ES-I3 (cell line): ENCODE data around the gene PPP2R5C.

Source experiments
- H3K36me3 ChIP-seq: 2 replicates; pipeline ENCODE4 v1.6.1; 2013; ENCODE audit warnings: mild to moderate bottlenecking, low read length, control low read depth, moderate library complexity; ENCODE audit not compliant: insufficient read depth
- H3K4me1 ChIP-seq: 2 replicates; pipeline ENCODE4 v1.6.1; 2013; ENCODE audit warnings: mild to moderate bottlenecking, control low read depth, low read length; ENCODE audit not compliant: insufficient read depth
- H3K9ac ChIP-seq: 2 replicates; pipeline ENCODE4 v1.6.1; 2013; ENCODE audit warnings: low read depth, mild to moderate bottlenecking, low read length, moderate library complexity
- H3K9me3 ChIP-seq: 2 replicates; pipeline ENCODE4 v1.6.1; 2013; ENCODE audit warnings: mild to moderate bottlenecking, low read length, moderate library complexity; ENCODE audit not compliant: control insufficient read depth, insufficient read depth

Gene PPP2R5C

DNA sequence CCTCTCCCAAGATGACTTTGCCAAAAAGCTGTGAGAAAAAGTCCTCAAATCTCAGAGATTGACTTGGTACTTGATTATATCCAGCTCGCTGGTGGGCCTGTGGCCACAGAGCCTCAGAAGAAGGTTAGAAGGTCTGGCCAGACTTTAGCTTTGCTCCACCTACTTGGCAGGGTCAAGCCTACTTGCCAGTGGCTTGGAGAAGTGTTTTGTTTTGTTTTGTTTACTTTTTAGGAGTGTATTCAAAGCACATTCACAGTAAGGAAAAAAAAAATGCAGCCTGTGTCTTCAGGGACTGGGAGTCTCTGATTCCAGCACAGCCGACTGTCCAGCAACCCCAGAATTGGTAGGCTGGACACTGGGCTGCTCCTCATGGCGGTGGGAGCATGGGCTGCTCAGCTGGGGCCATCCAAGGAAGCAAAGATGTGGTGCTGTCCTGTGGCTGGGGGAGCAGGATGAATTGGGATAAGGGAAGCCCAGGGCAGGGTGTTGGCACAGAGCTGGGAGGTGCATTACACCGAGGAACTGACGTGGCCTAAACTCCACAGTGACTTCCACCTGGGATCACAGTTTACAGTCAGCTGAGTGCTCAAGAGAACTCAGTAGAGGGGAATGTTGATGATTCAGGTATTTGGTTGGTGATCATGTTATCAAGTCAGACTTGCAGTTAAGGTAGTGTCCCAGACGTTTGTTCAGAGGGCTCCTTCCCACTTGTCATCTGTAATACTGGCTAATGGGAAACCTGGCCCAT, 73.5 kb downstream of the PPP2R5C start:
- Histone ChIP-seq H3K4me1 (no peaks in the 10 kb centered on the region), H3K36me3 (no peaks in the 10 kb centered on the region), H3K9ac (no peak overlapping the region), H3K9me3 (no peaks in the 10 kb centered on the region)

DNA sequence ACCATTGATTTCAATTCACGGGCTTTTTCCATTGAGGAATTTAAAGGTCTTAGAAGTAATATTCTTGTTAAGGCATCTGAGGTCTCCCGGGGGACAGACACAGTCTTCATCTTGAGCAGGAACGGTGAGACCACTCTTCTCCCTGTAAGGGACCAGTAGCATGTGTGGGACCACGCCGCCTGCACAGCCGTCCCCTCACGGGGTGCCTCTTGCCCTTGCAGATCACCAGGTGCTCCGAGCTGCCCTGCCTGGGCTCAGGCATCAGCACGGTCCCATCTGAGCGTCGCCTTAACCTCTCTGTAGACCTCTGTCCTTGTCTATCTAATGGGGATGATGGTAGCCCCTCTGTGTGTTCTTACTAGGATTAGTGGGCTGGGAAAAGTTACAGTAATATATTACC, 74.1 kb downstream of the PPP2R5C start:
- Histone ChIP-seq H3K9ac (no peak overlapping the region), H3K4me1 (no peaks in the 10 kb centered on the region), H3K36me3 (no peaks in the 10 kb centered on the region), H3K9me3 (no peaks in the 10 kb centered on the region)

DNA sequence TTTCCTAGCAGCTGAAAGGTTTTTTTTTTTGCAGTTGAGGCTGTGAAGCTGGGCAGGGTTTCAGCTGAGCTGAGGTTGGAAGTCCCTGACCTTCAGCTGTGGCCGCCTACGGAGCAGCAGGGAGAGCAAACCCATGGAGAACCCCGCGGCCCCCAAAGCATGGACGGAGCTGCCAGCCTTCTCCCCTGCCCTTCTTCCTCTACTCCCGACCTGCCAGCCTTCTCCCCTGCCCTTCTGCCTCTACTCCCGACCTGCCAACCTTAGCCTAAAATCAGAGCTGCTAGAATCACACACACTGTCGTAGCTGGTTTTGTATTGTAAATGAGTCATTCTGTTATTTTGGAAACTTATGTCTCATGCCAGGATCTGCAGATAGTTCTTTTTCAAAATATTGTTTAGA, 74.6 kb downstream of the PPP2R5C start:
- H3K36me3 ChIP-seq = no peaks in the 10 kb centered on the region
- H3K9me3 ChIP-seq = no peaks in the 10 kb centered on the region
- no peaks in the 10 kb centered on the region for H3K4me1 ChIP-seq
- no peak overlapping the region for H3K9ac ChIP-seq

DNA sequence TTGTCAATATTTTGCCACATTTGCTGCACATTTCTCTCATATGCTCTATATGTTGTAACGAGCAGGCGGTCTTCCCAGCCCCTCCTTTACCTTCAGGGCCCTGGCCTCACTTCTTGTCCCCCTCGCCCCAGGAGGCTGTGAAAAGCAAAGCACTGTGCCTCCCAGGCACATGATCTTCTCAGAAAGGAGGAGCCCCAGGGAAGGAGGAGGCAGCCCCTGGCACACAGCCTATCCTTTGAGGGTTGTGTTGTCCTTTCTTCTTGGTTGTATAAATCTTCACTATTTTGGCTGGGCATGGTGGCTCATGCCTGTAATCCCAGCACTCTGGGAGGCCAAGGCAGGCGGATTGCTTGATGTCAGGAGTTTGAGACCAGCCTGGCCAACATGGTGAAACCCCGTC, 77.0 kb downstream of the PPP2R5C start:
- no peaks in the 10 kb centered on the region for H3K9me3 ChIP-seq
- H3K36me3 ChIP-seq = no peaks in the 10 kb centered on the region
- H3K4me1 ChIP-seq = no peaks in the 10 kb centered on the region
- no peak overlapping the region for H3K9ac ChIP-seq

DNA sequence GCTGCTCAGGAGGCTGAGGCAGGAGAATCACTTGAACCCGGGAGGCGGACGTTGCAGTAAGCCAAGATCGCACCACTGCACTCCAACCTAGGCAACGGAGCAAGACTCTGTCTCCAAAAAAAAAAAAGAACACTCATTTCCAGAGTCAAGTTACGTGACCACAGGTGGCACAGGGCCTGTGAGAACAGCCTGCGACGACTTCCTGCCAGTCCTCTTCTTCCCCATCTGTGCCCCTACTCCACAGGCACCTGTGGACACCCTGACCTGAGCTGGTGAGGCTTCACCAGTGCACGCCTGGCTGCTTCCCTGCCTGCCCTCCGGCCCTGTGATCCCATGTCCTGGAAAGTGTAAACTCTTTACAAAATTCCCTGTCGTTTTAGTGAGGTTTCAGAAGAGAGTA, 77.7 kb downstream of the PPP2R5C start:
- Histone ChIP-seq H3K9ac (no peak overlapping the region), H3K36me3 (no peaks in the 10 kb centered on the region), H3K4me1 (no peaks in the 10 kb centered on the region), H3K9me3 (no peaks in the 10 kb centered on the region)

DNA sequence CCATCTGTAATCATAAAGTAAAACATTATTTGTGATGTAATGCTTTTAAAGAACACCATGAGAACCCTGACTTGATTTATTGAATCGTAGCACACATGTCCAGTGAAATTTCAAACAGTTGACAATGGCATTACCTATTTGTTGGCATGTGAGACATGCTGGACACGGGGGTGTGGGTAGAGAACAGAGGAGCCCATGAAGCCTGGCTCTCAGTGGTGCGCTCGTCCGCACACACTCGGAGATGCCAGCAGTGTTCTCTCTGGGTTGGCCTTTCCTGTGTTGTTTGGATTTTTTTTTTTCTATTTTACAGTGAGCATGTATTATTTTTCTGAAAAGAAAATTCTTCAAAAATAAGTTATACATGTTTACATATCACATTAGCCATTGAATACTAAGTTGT, 78.2 kb downstream of the PPP2R5C start:
- Histone ChIP-seq H3K9ac (no peak overlapping the region), H3K4me1 (no peaks in the 10 kb centered on the region), H3K9me3 (no peaks in the 10 kb centered on the region), H3K36me3 (no peaks in the 10 kb centered on the region)

DNA sequence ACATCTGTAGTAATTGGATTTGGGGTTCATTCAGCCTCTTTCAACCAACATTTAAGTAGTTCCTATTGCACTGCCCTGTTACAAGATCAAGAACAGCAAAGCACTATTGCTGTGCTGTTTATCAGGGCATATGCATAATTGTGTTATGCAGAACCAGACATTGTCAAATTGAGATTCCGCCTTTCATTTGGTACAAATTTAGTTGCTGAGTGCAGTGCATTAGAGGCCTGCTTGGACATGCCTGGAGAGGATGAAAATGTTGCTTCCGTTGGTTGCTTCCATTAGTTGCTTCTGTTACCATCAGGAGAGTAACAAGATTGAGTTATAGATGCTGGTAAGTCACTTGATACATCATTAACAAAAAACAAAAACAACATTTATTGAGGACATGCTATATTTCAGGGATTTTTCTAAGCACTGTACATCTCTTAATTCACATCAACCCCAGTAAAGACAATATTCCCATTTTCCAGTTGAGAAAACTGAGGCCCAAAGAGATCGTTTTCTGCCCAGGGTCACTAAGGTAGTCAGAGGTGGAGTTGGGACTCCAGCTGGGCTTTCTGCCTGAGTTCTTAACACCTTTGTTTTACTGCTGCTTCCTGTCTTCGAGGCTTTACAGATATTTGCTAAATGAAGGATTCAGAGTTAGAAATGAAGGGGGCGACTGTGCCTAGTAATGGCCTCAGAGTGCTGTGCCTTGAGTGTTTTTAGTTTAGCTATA, 79.3 kb downstream of the PPP2R5C start:
- H3K9ac ChIP-seq = no peak overlapping the region
- no peaks in the 10 kb centered on the region for H3K36me3 ChIP-seq
- no peaks in the 10 kb centered on the region for H3K9me3 ChIP-seq
- H3K4me1 ChIP-seq = peaks cover 2% of the 10 kb centered on the region; the same call in 1 of the 2 replicates

DNA sequence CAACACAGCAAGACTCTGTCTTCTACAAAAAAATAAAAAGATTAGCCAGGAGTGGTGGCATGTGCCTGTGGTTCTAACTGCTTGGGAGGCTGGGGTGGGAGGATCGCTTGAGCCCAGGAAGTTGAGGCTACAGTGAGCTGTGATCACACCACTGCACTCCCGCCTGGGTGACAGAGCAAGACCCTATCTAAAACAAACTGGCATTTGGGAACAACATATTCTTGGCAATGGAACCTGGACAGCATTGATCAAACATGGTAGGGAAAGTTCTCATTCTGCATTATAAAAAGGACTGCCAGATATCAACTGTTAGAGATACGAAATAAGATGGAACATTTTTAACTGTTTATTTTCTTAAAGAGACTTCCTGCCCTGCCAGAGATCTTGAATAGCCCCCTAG, 81.5 kb downstream of the PPP2R5C start:
- H3K9me3 ChIP-seq = no peaks in the 10 kb centered on the region
- H3K9ac ChIP-seq = no peak overlapping the region
- no peaks in the 10 kb centered on the region for H3K36me3 ChIP-seq
- H3K4me1 ChIP-seq = peaks cover 3% of the 10 kb centered on the region; the same call in 1 of the 2 replicates

DNA sequence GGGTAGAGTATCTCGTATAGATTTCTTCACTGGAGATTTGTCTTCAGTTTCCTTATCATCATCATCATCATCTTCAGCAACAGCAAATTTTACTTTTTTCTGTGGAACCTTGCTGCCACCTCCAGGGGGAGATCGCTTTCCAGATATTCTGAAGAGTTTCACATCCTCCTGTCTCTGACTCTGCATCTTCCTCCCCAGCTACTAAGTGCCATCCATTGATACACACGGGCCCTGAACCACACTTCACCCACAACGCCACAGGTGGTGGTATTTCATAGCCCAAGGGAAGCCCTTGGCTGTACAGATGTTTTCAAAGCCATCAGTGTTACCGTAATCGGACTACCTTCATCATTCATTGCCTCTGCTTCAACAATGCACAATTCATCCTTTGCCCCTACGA, 82.2 kb downstream of the PPP2R5C start:
- H3K9me3 ChIP-seq = no peaks in the 10 kb centered on the region
- peaks cover 3% of the 10 kb centered on the region; the same call in 1 of the 2 replicates for H3K4me1 ChIP-seq
- H3K36me3 ChIP-seq = no peaks in the 10 kb centered on the region
- no peak overlapping the region for H3K9ac ChIP-seq

DNA sequence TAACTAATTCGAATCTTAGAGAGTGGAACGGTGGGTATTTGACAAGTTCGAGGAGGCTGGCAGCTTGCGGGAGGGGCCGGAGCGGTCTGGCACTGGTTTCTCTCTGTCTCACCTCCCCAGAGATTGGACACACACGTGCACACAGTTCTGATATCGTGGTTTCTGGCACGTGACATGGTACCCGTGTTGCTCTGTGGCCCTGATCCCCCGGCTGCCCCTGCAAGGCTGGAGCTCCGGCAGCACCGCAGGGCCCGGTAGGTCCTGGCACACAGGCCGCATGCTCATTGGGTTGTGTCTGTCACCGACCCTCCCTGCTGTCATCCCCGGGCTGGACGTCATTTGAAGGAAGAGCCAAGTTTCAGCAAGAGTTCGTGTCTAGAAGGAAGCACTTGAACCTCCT, 82.7 kb downstream of the PPP2R5C start:
- H3K4me1 ChIP-seq = peaks cover 3% of the 10 kb centered on the region; the same call in 1 of the 2 replicates
- H3K36me3 ChIP-seq = no peaks in the 10 kb centered on the region
- H3K9me3 ChIP-seq = no peaks in the 10 kb centered on the region
- no peak overlapping the region for H3K9ac ChIP-seq

DNA sequence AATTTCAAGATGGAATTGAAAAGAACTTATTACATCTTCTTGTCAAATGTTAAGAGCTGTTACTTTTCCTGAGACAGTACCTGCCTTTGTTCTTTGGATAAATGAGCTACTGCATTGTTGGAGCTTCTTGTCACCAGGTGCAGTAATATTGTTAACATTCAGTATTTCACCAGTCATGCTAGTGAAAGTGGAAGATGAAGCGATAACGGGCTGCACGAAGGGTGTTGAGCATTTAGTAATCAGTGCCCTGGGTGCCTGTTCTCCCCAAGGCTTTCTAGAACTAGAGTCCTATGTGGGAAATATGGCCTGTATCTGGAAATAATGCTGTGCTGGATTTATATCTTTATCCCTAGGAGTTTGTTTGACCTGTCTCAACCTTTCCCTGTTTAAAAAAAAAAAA, 83.2 kb downstream of the PPP2R5C start:
- Histone ChIP-seq H3K36me3 (no peaks in the 10 kb centered on the region), H3K4me1 (peaks cover 3% of the 10 kb centered on the region; the same call in 1 of the 2 replicates), H3K9me3 (no peaks in the 10 kb centered on the region), H3K9ac (no peak overlapping the region)

DNA sequence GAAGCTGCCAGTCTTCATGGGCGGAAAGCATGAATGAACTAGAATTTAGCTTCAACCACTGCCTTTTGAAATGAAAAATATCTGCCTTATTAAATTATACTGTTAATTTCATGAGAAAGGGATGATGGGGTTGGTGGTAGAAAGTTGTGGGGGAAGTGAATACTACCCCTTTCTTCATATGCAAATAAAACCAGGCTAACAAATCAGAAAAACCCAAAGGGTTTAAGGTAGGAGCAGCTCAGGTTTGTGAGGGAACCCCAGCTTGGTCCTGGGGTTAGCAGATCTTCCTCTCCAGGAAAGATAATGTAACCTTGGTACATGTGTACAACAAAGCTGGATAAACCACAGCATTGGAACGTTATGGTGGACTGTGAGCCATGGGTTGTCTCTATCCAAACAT, 84.0 kb downstream of the PPP2R5C start:
- Histone ChIP-seq H3K9me3 (no peaks in the 10 kb centered on the region), H3K4me1 (peaks cover 3% of the 10 kb centered on the region; the same call in 1 of the 2 replicates), H3K36me3 (no peaks in the 10 kb centered on the region), H3K9ac (no peak overlapping the region)

DNA sequence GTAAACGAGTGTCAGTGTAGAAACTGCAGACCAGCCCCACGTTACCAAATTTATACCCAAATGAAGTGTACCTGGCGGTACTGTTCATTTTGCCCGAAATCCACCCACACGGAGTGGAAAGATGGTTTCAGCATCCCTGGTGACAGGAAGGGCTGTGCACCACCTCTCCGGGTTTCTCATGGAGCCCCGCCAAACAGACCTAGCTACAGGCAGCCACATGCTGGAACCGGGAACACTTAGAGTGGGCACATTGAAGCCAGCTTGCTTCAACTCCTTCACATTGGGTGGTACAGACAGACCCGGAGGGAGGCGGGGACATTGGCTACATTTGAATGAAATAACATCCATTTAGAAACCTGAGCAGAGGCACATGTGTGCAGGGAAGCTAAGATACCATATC, 84.4 kb downstream of the PPP2R5C start:
- Histone ChIP-seq H3K4me1 (peaks cover 3% of the 10 kb centered on the region; the same call in 1 of the 2 replicates), H3K36me3 (no peaks in the 10 kb centered on the region), H3K9ac (no peak overlapping the region)

DNA sequence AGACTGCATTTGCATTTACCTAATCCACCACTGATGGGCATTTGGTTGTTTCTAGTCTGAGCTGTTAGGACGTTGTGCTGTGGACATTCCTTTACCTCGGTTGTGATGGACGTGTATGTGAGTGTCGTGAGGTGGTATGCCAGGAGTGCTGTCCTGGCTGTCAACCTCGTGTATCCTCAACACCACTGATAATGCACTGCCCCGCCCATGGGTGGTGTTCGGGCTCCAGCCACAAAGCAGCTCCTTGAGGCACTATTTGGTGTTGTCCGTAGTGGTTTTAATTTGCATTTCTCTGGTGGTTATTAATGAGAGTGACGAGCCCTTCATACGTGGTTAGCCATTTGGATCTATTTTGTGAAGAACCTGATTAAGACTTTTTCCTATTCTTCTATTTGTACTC, 87.6 kb downstream of the PPP2R5C start:
- Histone ChIP-seq H3K9me3 (no peaks in the 10 kb centered on the region), H3K9ac (no peak overlapping the region), H3K4me1 (peaks cover 5% of the 10 kb centered on the region), H3K36me3 (no peaks in the 10 kb centered on the region)

More for the DNA sequence above, 84.4 kb downstream of the PPP2R5C start:
- H3K9me3 ChIP-seq = no peaks in the 10 kb centered on the region

DNA sequence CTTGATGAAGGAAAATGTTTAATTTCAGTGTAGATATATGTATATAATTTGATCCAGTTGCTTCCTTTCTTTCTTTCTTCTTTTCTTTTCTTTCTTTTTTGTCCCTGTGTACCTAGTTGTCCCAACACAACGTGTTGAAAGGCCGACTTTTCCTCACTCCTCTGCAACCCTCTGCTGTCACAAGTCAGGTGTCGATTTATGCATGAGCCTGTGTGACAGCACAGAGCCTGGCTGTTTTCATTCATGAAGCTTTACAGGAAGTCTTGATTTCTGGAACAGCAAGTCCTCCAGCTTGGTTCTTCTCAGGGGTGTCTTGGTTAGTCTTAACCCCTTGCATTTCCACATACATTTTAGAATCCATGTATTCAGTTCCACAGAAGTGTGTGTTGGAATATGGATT, 88.1 kb downstream of the PPP2R5C start:
- peaks cover 10% of the 10 kb centered on the region for H3K4me1 ChIP-seq
- no peaks in the 10 kb centered on the region for H3K9me3 ChIP-seq
- no peaks in the 10 kb centered on the region for H3K36me3 ChIP-seq
- H3K9ac ChIP-seq = no peak overlapping the region
